Kidney capillary endothelial cell (primary cell): ENCODE measurements around the gene PNMA8A.

ENCODE experiments used
- DNase-seq: peaks from one replicate; pipeline ENCODE4 v3.0.0-alpha.2; 2018; ENCODE audit warnings: low spot score

Gene PNMA8A

GRCh38 chr19:46492841-46493235, 21.5 kb upstream of the PNMA8A start:
- no peak for DNase-seq

GRCh38 chr19:46491975-46492682, 20.8 kb upstream of the PNMA8A start:
- no peak for DNase-seq

GRCh38 chr19:46490774-46491173, 19.4 kb upstream of the PNMA8A start:
- no peak for DNase-seq

GRCh38 chr19:46489445-46490272, 18.3 kb upstream of the PNMA8A start:
- DNase-seq = no peak

GRCh38 chr19:46488551-46488950, 17.2 kb upstream of the PNMA8A start:
- DNase-seq = no peak

GRCh38 chr19:46487802-46488445, 16.6 kb upstream of the PNMA8A start:
- DNase-seq = peak; percentile 55

GRCh38 chr19:46487178-46487801, 15.9 kb upstream of the PNMA8A start:
- DNase-seq = no peak

GRCh38 chr19:46486358-46486757, 15.0 kb upstream of the PNMA8A start:
- no peak for DNase-seq

GRCh38 chr19:46484656-46485055, 13.3 kb upstream of the PNMA8A start:
- DNase-seq = no peak

GRCh38 chr19:46482631-46483030, 11.3 kb upstream of the PNMA8A start:
- DNase-seq = no peak

GRCh38 chr19:46481947-46482346, 10.6 kb upstream of the PNMA8A start:
- DNase-seq = no peak

- no peak for DNase-seq
Observed at GRCh38 chr19:46481223-46481848, 10.0 kb upstream of the PNMA8A start.

GRCh38 chr19:46480415-46480814, 9.1 kb upstream of the PNMA8A start:
- DNase-seq = no peak

GRCh38 chr19:46478356-46478986, 7.1 kb upstream of the PNMA8A start:
- DNase-seq = no peak

GRCh38 chr19:46475986-46476385, 4.6 kb upstream of the PNMA8A start:
- no peak for DNase-seq

- no peak for DNase-seq
Observed at GRCh38 chr19:46474211-46474610, 2.8 kb upstream of the PNMA8A start.

- no peak for DNase-seq
Observed at GRCh38 chr19:46472592-46472991, 1.2 kb upstream of the PNMA8A start.

- no peak for DNase-seq
Observed at GRCh38 chr19:46471811-46472543, 614 bp upstream of the PNMA8A start.

- no peak for DNase-seq
Observed at GRCh38 chr19:46470376-46470775, 987 bp downstream of the PNMA8A start.

- no peak for DNase-seq
Observed at GRCh38 chr19:46469541-46470185, 1.7 kb downstream of the PNMA8A start.
